Kidney epithelial cell (primary cell): Measurements from ENCODE around the gene SLC28A1. TPM values are rescaled to one million over a fixed set of nuclear protein-coding genes. Genes with fewer than 3 reads are reported as not detected.

ENCODE experiments used
- DNase-seq: peaks from one replicate; pipeline ENCODE4 v3.0.0-alpha.2; 2010; ENCODE audit warnings: low read depth
- H3K27me3 ChIP-seq: 2 replicates; pipeline ENCODE4 v1.6.0; 2011; ENCODE audit warnings: low read length; ENCODE audit not compliant: control insufficient read depth, insufficient read depth
- H3K36me3 ChIP-seq: 2 replicates; pipeline ENCODE4 v1.5.1; 2011; ENCODE audit warnings: low read length; ENCODE audit not compliant: control insufficient read depth, insufficient read depth
- H3K4me3 ChIP-seq: 2 replicates; pipeline ENCODE4 v1.5.1; 2011; ENCODE audit warnings: low read depth, mild to moderate bottlenecking, control low read depth, low read length
- total RNA-seq: library from RNA; depleted of rRNA; stranded (reverse); fragments of >200 nt; gene quantifications from 2 replicates; pipeline ENCODE4 v1.2.3, GENCODE V29; 2015
- TF ChIP-seq, protein P1 (sequence below): IDR thresholded peaks from 2 replicates; pipeline ENCODE4 v1.5.1; 2011; ENCODE audit warnings: mild to moderate bottlenecking, moderate library complexity, low read length, control low read depth, inconsistent platforms; ENCODE audit not compliant: insufficient read depth, poor library complexity, severe bottlenecking

Gene SLC28A1
- total RNA-seq, 1 donor from 2014 or later = 0.17 TPM

DNA sequence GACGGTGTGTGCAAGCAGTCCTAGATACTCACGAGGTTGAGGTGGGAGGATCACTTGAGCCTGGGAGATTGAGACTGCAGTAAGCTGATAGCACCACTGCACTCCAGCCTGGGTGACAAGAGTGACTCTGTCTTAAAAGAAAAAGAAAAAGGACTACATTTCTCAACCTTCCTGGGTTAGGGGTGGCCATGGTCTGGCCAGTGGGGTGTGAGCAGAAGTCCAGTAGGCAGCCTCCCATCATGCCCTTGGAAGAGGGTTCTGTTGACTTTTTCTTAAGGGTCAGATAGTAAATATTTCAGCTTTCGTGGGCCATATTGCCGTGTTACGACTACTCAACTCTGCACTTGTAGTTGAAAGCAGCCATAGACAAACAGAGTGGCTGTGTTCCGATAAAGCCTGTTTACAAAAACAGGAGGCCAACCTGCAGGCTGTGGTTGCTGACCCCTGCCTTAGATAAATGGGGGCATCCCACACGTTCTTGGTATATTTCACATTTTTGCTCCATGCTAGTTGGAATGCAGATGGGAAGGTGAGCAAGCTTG, 66.2 kb downstream of the SLC28A1 start:
- Histone ChIP-seq H3K27me3 (no peaks in the 10 kb centered on the region), H3K4me3 (no peak overlapping the region), H3K36me3 (no peaks in the 10 kb centered on the region)
- TF ChIP-seq, protein P1, sequence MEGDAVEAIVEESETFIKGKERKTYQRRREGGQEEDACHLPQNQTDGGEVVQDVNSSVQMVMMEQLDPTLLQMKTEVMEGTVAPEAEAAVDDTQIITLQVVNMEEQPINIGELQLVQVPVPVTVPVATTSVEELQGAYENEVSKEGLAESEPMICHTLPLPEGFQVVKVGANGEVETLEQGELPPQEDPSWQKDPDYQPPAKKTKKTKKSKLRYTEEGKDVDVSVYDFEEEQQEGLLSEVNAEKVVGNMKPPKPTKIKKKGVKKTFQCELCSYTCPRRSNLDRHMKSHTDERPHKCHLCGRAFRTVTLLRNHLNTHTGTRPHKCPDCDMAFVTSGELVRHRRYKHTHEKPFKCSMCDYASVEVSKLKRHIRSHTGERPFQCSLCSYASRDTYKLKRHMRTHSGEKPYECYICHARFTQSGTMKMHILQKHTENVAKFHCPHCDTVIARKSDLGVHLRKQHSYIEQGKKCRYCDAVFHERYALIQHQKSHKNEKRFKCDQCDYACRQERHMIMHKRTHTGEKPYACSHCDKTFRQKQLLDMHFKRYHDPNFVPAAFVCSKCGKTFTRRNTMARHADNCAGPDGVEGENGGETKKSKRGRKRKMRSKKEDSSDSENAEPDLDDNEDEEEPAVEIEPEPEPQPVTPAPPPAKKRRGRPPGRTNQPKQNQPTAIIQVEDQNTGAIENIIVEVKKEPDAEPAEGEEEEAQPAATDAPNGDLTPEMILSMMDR = no peak
- DNase-seq = no peak

GRCh38 chr15:84951736-84952135, 67.3 kb downstream of the SLC28A1 start:
- H3K27me3 ChIP-seq = no peaks in the 10 kb centered on the region

DNA sequence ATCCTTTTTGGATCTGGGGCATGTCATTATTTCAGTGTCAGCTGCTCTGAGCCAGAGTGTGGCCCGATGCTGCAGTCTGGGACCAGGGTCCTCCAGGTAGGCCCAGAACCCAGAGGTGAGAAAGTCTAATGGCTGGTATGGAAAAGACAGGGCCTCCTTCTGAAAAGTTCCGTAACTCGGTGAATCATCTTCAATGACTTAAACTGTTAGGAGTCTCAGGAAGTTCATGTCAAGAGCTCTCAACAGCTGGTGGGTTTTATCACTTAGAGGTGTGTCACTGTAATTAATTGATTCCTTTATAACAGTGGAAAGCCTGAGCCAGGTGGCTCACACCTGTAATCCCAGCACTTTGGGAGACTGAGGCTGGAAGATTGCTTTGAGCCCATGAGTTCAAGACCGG, 68.7 kb downstream of the SLC28A1 start:
- Histone ChIP-seq H3K36me3 (no peaks in the 10 kb centered on the region), H3K4me3 (no peak overlapping the region), H3K27me3 (no peaks in the 10 kb centered on the region)
- TF ChIP-seq, protein P1 = no peak
- no peak for DNase-seq

More at GRCh38 chr15:84951736-84952135, 67.3 kb downstream of the SLC28A1 start:
- no peak overlapping the region for H3K4me3 ChIP-seq
- no peak for DNase-seq
- no peaks in the 10 kb centered on the region for H3K36me3 ChIP-seq
- TF ChIP-seq, protein P1 = no peak

DNA sequence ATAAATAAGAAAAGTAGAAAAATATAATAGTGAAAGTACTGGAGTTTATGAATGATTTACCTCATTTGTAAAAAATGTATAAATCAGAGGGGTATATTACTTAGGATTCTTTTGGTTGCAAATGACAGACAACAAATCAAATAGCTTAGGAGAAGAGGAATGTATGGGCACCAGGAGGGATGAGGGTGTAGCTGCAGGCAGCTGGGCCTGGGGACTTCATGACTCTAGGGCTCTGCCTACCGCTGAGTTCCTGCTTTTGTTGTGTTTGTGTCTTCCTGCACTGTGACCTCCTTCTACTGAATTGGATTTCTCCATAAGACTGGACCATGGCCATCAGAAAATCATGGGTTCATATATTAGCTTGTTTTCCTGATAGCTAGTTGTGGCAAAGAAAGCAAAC, 69.3 kb downstream of the SLC28A1 start:
- no peak for DNase-seq
- H3K4me3 ChIP-seq = no peak overlapping the region
- H3K27me3 ChIP-seq = no peaks in the 10 kb centered on the region
- H3K36me3 ChIP-seq = no peaks in the 10 kb centered on the region
- TF ChIP-seq, protein P1 = no peak

GRCh38 chr15:84955089-84955848, 70.8 kb downstream of the SLC28A1 start:
- H3K36me3 ChIP-seq = no peaks in the 10 kb centered on the region
- no peak overlapping the region for H3K4me3 ChIP-seq

More at GRCh38 chr15:84955089-84955848, 70.8 kb downstream of the SLC28A1 start:
- TF ChIP-seq, protein P1 = peak; percentile 94
- no peaks in the 10 kb centered on the region for H3K27me3 ChIP-seq
- no peak for DNase-seq
